ENCODE results near the gene ITPKC. TPM values are rescaled to one million over a fixed set of nuclear protein-coding genes. Genes with fewer than 3 reads are reported as not detected.

Gene ITPKC
- total and polyA plus RNA-seq, 9 of the 15 experiments (the other 6 are each of a cell fraction or from before 2014, with no cell fraction given): 0.08 to 9.3 (median 5.8) TPM

- TF ChIP-seq MGA (IDR thresholded peaks at IDR 0.05) (no peak), RBM25 (IDR thresholded peaks at IDR 0.05; ENCODE audit: low read depth, low read length, severe bottlenecking) (peak; percentile 96), ZBTB40 (IDR thresholded peaks at IDR 0.05) (0 out of 2 replicates have a peak, but pooled peaks have one; percentile 42), ZBTB40 (CRISPR knock-in tag; IDR thresholded peaks at IDR 0.05) (no peak), ZNF511 (CRISPR knock-in tag; IDR thresholded peaks at IDR 0.05) (no peak)
Observed at GRCh38 chr19:40776932-40777644, 60.2 kb downstream of the ITPKC start (continued).
